HL-60 (cell line): ENCODE data around the gene EFCAB6.

Source experiments
- DNase-seq, 2 experiments: peaks; one replicate each; pipeline ENCODE4 v3.0.0-alpha.2; 2010 to 2020; ENCODE audit warnings: low read depth in 1 of 2, low spot score in 1 of 2
- H3K27ac ChIP-seq: fragments of 250-450 bp; sonication (Bioruptor Pico); replicated peaks from 2 replicates; pipeline ENCODE4 v1.5.1; 2020; ENCODE audit warnings: mild to moderate bottlenecking, moderate library complexity
- H3K27me3 ChIP-seq: fragments of 250-450 bp; sonication (Bioruptor Pico); 2 replicates; pipeline ENCODE4 v1.5.1; 2021; ENCODE audit warnings: mild to moderate bottlenecking, moderate library complexity; ENCODE audit not compliant: insufficient read depth, poor library complexity, severe bottlenecking
- H3K4me3 ChIP-seq: replicated peaks from 2 replicates; pipeline ENCODE4 v1.5.1; 2011; ENCODE audit warnings: mild to moderate bottlenecking, control low read depth, low read length; ENCODE audit not compliant: insufficient read depth
- CTCF ChIP-seq: IDR thresholded peaks from one replicate; pipeline ENCODE4 v1.5.1; 2011; ENCODE audit warnings: low read length, control low read depth, inconsistent platforms; ENCODE audit not compliant: insufficient read depth
- GABPA ChIP-seq: IDR thresholded peaks from 2 replicates; pipeline ENCODE4 v1.6.1; 2012; ENCODE audit warnings: low read depth
- POLR2AphosphoS5 ChIP-seq: IDR thresholded peaks from 2 replicates; pipeline ENCODE4 v1.6.1; 2012; ENCODE audit warnings: low read depth
- SPI1 ChIP-seq: IDR thresholded peaks from 2 replicates; pipeline ENCODE4 v1.6.1; 2012; ENCODE audit warnings: low read depth, mild to moderate bottlenecking, borderline replicate concordance
- TF ChIP-seq, protein P1 (sequence below): IDR thresholded peaks from 2 replicates; pipeline ENCODE4 v1.6.1; 2012; ENCODE audit warnings: low read depth; ENCODE audit not compliant: insufficient replicate concordance

Gene EFCAB6

GRCh38 chr22:43491737-43492136 is 320.4 kb downstream of the EFCAB6 start:
- Histone ChIP-seq H3K27me3 (no peaks in the 10 kb centered on the region), H3K4me3 (no peak overlapping the region), H3K27ac (no peak overlapping the region)
- TF ChIP-seq, protein P1, sequence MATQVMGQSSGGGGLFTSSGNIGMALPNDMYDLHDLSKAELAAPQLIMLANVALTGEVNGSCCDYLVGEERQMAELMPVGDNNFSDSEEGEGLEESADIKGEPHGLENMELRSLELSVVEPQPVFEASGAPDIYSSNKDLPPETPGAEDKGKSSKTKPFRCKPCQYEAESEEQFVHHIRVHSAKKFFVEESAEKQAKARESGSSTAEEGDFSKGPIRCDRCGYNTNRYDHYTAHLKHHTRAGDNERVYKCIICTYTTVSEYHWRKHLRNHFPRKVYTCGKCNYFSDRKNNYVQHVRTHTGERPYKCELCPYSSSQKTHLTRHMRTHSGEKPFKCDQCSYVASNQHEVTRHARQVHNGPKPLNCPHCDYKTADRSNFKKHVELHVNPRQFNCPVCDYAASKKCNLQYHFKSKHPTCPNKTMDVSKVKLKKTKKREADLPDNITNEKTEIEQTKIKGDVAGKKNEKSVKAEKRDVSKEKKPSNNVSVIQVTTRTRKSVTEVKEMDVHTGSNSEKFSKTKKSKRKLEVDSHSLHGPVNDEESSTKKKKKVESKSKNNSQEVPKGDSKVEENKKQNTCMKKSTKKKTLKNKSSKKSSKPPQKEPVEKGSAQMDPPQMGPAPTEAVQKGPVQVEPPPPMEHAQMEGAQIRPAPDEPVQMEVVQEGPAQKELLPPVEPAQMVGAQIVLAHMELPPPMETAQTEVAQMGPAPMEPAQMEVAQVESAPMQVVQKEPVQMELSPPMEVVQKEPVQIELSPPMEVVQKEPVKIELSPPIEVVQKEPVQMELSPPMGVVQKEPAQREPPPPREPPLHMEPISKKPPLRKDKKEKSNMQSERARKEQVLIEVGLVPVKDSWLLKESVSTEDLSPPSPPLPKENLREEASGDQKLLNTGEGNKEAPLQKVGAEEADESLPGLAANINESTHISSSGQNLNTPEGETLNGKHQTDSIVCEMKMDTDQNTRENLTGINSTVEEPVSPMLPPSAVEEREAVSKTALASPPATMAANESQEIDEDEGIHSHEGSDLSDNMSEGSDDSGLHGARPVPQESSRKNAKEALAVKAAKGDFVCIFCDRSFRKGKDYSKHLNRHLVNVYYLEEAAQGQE = no peak
- TF ChIP-seq CTCF = no peak
- no peak for TF ChIP-seq SPI1
- TF ChIP-seq GABPA = no peak
- no peak for TF ChIP-seq POLR2AphosphoS5
- no peak for DNase-seq

- no peak overlapping the region for H3K27ac ChIP-seq
- H3K27me3 ChIP-seq = no peaks in the 10 kb centered on the region
- TF ChIP-seq SPI1 = no peak
- no peak for TF ChIP-seq POLR2AphosphoS5
- no peak for TF ChIP-seq GABPA
- no peak for TF ChIP-seq CTCF
- no peak for DNase-seq
- no peak overlapping the region for H3K4me3 ChIP-seq
Observed at GRCh38 chr22:43491177-43491576, 320.9 kb downstream of the EFCAB6 start.

GRCh38 chr22:43490311-43490710 is 321.8 kb downstream of the EFCAB6 start:
- DNase-seq = no peak
- no peak overlapping the region for H3K27ac ChIP-seq
- no peaks in the 10 kb centered on the region for H3K27me3 ChIP-seq
- TF ChIP-seq POLR2AphosphoS5 (no peak), CTCF (no peak), SPI1 (no peak), GABPA (no peak)
- TF ChIP-seq, protein P1 = no peak
- no peak overlapping the region for H3K4me3 ChIP-seq

DNA sequence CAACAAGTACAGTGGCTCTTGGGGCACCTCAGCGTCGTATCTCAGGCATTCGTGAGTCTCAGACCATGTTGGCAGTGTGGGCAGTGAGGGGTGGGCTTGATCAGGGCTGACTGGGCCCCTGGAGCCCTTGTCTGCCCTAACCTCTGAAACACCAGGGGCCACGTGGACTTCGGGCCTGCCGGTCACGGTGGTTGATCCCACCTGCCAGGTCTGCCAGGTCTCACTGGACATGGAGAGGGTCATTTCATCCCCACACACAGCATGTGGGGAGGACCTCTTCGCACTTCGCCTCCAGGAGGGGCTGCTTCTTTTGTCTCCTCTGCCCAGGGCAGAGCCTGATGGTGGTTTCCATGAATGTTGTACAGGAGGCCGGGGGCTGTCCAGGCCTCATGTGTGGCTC is 323.2 kb downstream of the EFCAB6 start:
- no peaks in the 10 kb centered on the region for H3K27me3 ChIP-seq
- no peak overlapping the region for H3K27ac ChIP-seq
- TF ChIP-seq GABPA (no peak), SPI1 (no peak), POLR2AphosphoS5 (no peak)
- TF ChIP-seq, protein P1 = no peak
- no peak for DNase-seq
- no peak overlapping the region for H3K4me3 ChIP-seq
